ENCODE data around the gene STAT4.

GRCh38 chr2:191143791-191144190 is 7.0 kb downstream of the STAT4 start:
- TF ChIP-seq, protein P1, sequence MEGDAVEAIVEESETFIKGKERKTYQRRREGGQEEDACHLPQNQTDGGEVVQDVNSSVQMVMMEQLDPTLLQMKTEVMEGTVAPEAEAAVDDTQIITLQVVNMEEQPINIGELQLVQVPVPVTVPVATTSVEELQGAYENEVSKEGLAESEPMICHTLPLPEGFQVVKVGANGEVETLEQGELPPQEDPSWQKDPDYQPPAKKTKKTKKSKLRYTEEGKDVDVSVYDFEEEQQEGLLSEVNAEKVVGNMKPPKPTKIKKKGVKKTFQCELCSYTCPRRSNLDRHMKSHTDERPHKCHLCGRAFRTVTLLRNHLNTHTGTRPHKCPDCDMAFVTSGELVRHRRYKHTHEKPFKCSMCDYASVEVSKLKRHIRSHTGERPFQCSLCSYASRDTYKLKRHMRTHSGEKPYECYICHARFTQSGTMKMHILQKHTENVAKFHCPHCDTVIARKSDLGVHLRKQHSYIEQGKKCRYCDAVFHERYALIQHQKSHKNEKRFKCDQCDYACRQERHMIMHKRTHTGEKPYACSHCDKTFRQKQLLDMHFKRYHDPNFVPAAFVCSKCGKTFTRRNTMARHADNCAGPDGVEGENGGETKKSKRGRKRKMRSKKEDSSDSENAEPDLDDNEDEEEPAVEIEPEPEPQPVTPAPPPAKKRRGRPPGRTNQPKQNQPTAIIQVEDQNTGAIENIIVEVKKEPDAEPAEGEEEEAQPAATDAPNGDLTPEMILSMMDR (IDR thresholded peaks at IDR 0.05; ENCODE audit: insufficient read depth, low read depth, low read length) = no peak
- no peak for TF ChIP-seq EZH2 (IDR thresholded peaks at IDR 0.05; ENCODE audit: insufficient read depth, low read length)
